Duodenal mucosa (tissue), 2 donors: ENCODE data around the gene SH2B2.
"Not testable (repeated sequence)": the region's sequence is repeated elsewhere in the genome, so short reads cannot be mapped to it uniquely, and the experiment has no call there.

Source experiments
- H3K27ac ChIP-seq: one replicate; pipeline ENCODE4 v1.7.0; 2013; ENCODE audit warnings: low read depth, low read length
- H3K27me3 ChIP-seq, 2 donors: one replicate each; pipeline ENCODE4 v1.7.0; 2013; ENCODE audit warnings: low read length in 2 of 2, control low read depth in 1 of 2; ENCODE audit not compliant: insufficient read depth in 2 of 2, control insufficient read depth in 1 of 2
- H3K36me3 ChIP-seq, 2 donors: one replicate each; pipeline ENCODE4 v1.7.0; 2013; ENCODE audit warnings: low read length in 2 of 2, control low read depth in 1 of 2; ENCODE audit not compliant: insufficient read depth in 2 of 2, control insufficient read depth in 1 of 2
- H3K4me1 ChIP-seq, 2 donors: one replicate each; pipeline ENCODE4 v1.7.0; 2013; ENCODE audit warnings: low read length in 2 of 2, control low read depth in 1 of 2; ENCODE audit not compliant: insufficient read depth in 2 of 2, control insufficient read depth in 1 of 2
- H3K4me3 ChIP-seq, 2 donors: one replicate each; pipeline ENCODE4 v1.7.0; 2013; ENCODE audit warnings: low read length in 2 of 2, low read depth in 1 of 2
- H3K9ac ChIP-seq, 2 donors: one replicate each; pipeline ENCODE4 v1.7.0; 2013; ENCODE audit warnings: low read length in 2 of 2, low read depth in 1 of 2
- H3K9me3 ChIP-seq, 2 donors: one replicate each; pipeline ENCODE4 v1.7.0; 2013; ENCODE audit warnings: low read length in 2 of 2, control low read depth in 1 of 2; ENCODE audit not compliant: control insufficient read depth in 1 of 2

The SH2B2 gene

GRCh38 chr7:102320601-102321350, 34.1 kb downstream of the SH2B2 start:
- no peak overlapping the region for H3K9ac ChIP-seq
- no peaks in the 10 kb centered on the region for H3K9me3 ChIP-seq
- H3K4me3 ChIP-seq: no peak overlapping the region
- H3K36me3 ChIP-seq: no peaks in the 10 kb centered on the region
- H3K27ac ChIP-seq: no peak overlapping the region
- peaks cover 0 to 4% of the 10 kb centered on the region in 2 donors for H3K27me3 ChIP-seq
- peaks cover 0 to 5% of the 10 kb centered on the region in 2 donors for H3K4me1 ChIP-seq

GRCh38 chr7:102321351-102322201, 34.9 kb downstream of the SH2B2 start:
- H3K9ac ChIP-seq: no peak overlapping the region
- peaks cover 0 to 5% of the 10 kb centered on the region in 2 donors for H3K4me1 ChIP-seq
- no peaks in the 10 kb centered on the region for H3K36me3 ChIP-seq
- peaks cover 0 to 4% of the 10 kb centered on the region in 2 donors for H3K27me3 ChIP-seq
- H3K9me3 ChIP-seq: no peaks in the 10 kb centered on the region
- H3K4me3 ChIP-seq: no peak overlapping the region
- H3K27ac ChIP-seq: no peak overlapping the region

- no peak overlapping the region for H3K27ac ChIP-seq
Measured at GRCh38 chr7:102322202-102322715, 35.6 kb downstream of the SH2B2 start.

GRCh38 chr7:102323914-102324195, 37.2 kb downstream of the SH2B2 start:
- Histone ChIP-seq H3K9me3 (no peaks in the 10 kb centered on the region), H3K27ac (no peak overlapping the region), H3K4me3 (no peak overlapping the region), H3K36me3 (no peaks in the 10 kb centered on the region), H3K4me1 (peaks cover 0 to 3% of the 10 kb centered on the region in 2 donors), H3K9ac (no peak overlapping the region), H3K27me3 (peaks cover 0 to 4% of the 10 kb centered on the region in 2 donors)

More at GRCh38 chr7:102322202-102322715, 35.6 kb downstream of the SH2B2 start:
- H3K27me3 ChIP-seq: peaks cover 0 to 4% of the 10 kb centered on the region in 2 donors
- no peaks in the 10 kb centered on the region for H3K9me3 ChIP-seq
- peaks cover 0 to 5% of the 10 kb centered on the region in 2 donors for H3K4me1 ChIP-seq
- no peak overlapping the region for H3K9ac ChIP-seq
- no peaks in the 10 kb centered on the region for H3K36me3 ChIP-seq
- no peak overlapping the region for H3K4me3 ChIP-seq

GRCh38 chr7:102325106-102325505, 38.4 kb downstream of the SH2B2 start:
- not testable (repeated sequence) for H3K27ac ChIP-seq, H3K9me3 ChIP-seq, H3K4me1 ChIP-seq, H3K27me3 ChIP-seq, H3K36me3 ChIP-seq, H3K9ac ChIP-seq, H3K4me3 ChIP-seq

GRCh38 chr7:102326157-102326889, 39.7 kb downstream of the SH2B2 start:
- Histone ChIP-seq H3K27me3 (peaks cover 0 to 4% of the 10 kb centered on the region in 2 donors), H3K4me1 (no peaks in the 10 kb centered on the region), H3K4me3 (no peak overlapping the region), H3K9me3 (no peaks in the 10 kb centered on the region), H3K27ac (no peak overlapping the region), H3K36me3 (no peaks in the 10 kb centered on the region), H3K9ac (no peak overlapping the region)

GRCh38 chr7:102327183-102327582, 40.5 kb downstream of the SH2B2 start:
- H3K4me3 ChIP-seq, H3K27ac ChIP-seq, H3K9ac ChIP-seq, H3K36me3 ChIP-seq, H3K4me1 ChIP-seq, H3K9me3 ChIP-seq, H3K27me3 ChIP-seq: not testable (repeated sequence)

- not testable (repeated sequence) for H3K9ac ChIP-seq, H3K27me3 ChIP-seq, H3K27ac ChIP-seq, H3K9me3 ChIP-seq, H3K4me3 ChIP-seq, H3K36me3 ChIP-seq, H3K4me1 ChIP-seq
Measured at GRCh38 chr7:102328863-102329262, 42.2 kb downstream of the SH2B2 start.

GRCh38 chr7:102329366-102329765, 42.7 kb downstream of the SH2B2 start:
- not testable (repeated sequence) for H3K27ac ChIP-seq, H3K27me3 ChIP-seq, H3K9ac ChIP-seq, H3K4me3 ChIP-seq, H3K4me1 ChIP-seq, H3K36me3 ChIP-seq, H3K9me3 ChIP-seq
